H1 (cell line): ENCODE measurements around the gene ZPR1. TPM values are rescaled to one million over a fixed set of nuclear protein-coding genes. Genes with fewer than 3 reads are reported as not detected.

ENCODE experiments used
- CTCF ChIA-PET: fragments of 300-600 bp; sonication (Branson Sonifier 250); formaldehyde crosslinking; loops from one replicate; lab custom pipeline; 2021; ENCODE audit not compliant: partially characterized antibody; lab: Charles Lee
- POLR2A ChIA-PET: fragments of 300-600 bp; sonication (Branson Sonifier 250); formaldehyde crosslinking; loops from one replicate; lab custom pipeline; 2021; ENCODE audit warnings: inconsistent platforms; ENCODE audit not compliant: partially characterized antibody; lab: Charles Lee
- DNase-seq, 2 experiments: peaks; one replicate each; pipeline versions ENCODE4 v3.0.0 to v3.0.0-alpha.2; 2010 to 2022; ENCODE audit warnings: low spot score in 2 of 2, low read depth in 1 of 2, mixed read lengths in 1 of 2
- FAIRE-seq: peaks from 2 replicates; lab custom pipeline; 2011; peaks lifted over from hg19 to GRCh38; lab: Jason Lieb, UNC
- H2AFZ ChIP-seq: 2 replicates; pipeline ENCODE4 v1.8.1; 2012; ENCODE audit warnings: low read length, inconsistent platforms
- H2AK5ac ChIP-seq: 2 replicates; pipeline ENCODE4 v1.6.1; 2013; ENCODE audit warnings: low read depth, low read length
- H2BK120ac ChIP-seq: replicated peaks from 2 replicates; pipeline ENCODE3; 2013; ENCODE audit warnings: low read depth, low read length, inconsistent platforms
- H2BK12ac ChIP-seq: 2 replicates; pipeline ENCODE4 v1.6.1; 2013; ENCODE audit warnings: low read depth, low read length
- H2BK15ac ChIP-seq: 2 replicates; pipeline ENCODE4 v1.6.1; 2013; ENCODE audit warnings: low read length
- H2BK20ac ChIP-seq: 2 replicates; pipeline ENCODE4 v1.6.1; 2013; ENCODE audit warnings: low read length
- H2BK5ac ChIP-seq: 2 replicates; pipeline ENCODE4 v1.6.1; 2013; ENCODE audit warnings: low read depth, low read length
- H3K14ac ChIP-seq: 2 replicates; pipeline ENCODE4 v1.6.1; 2013; ENCODE audit warnings: inconsistent platforms; ENCODE audit not compliant: insufficient read length
- H3K18ac ChIP-seq: 2 replicates; pipeline ENCODE4 v1.6.1; 2013; ENCODE audit warnings: low read length; ENCODE audit errors: extremely low read depth
- H3K23ac ChIP-seq: 2 replicates; pipeline ENCODE4 v1.6.1; 2013; ENCODE audit warnings: inconsistent platforms; ENCODE audit not compliant: insufficient read length
- H3K23me2 ChIP-seq: 2 replicates; pipeline ENCODE4 v1.6.1; 2013; ENCODE audit warnings: low read depth, low read length
- H3K27ac ChIP-seq: 2 replicates; pipeline ENCODE4 v1.6.1; 2011; ENCODE audit warnings: low read depth, low read length, inconsistent platforms
- H3K27me3 ChIP-seq, 4 experiments: replicated peaks in 1 of 4; 1 replicate in 1 of 4; 2 replicates in 3 of 4; pipeline versions ENCODE4 v1.6.1 to v1.8.1; 2011 to 2013; ENCODE audit warnings: low read length in 3 of 4, mild to moderate bottlenecking in 3 of 4, inconsistent platforms in 2 of 4, mixed read lengths in 2 of 4, moderate library complexity in 1 of 4; ENCODE audit not compliant: control insufficient read depth in 3 of 4, insufficient read depth in 3 of 4; ENCODE audit errors: extremely low read depth in 1 of 4
- H3K36me3 ChIP-seq, 4 experiments: 2 replicates each; pipeline versions ENCODE4 v1.6.1 to v1.8.1; 2011 to 2013; ENCODE audit warnings: mild to moderate bottlenecking in 4 of 4, low read length in 3 of 4, moderate library complexity in 2 of 4, control low read depth in 1 of 4, inconsistent platforms in 1 of 4; ENCODE audit not compliant: insufficient read depth in 4 of 4, control insufficient read depth in 2 of 4
- H3K4ac ChIP-seq: replicated peaks from 2 replicates; pipeline ENCODE3; 2013; ENCODE audit warnings: low read length, low read depth, mixed read lengths, inconsistent platforms; ENCODE audit not compliant: insufficient read length
- H3K4me1 ChIP-seq, 4 experiments: replicated peaks in 1 of 4; 1 replicate in 1 of 4; 2 replicates in 3 of 4; pipeline versions ENCODE4 v1.6.1 to v1.8.1; 2011 to 2013; ENCODE audit warnings: low read length in 3 of 4, inconsistent platforms in 2 of 4, mixed read lengths in 1 of 4; ENCODE audit not compliant: insufficient read depth in 4 of 4, control insufficient read depth in 3 of 4
- H3K4me2 ChIP-seq, 2 experiments: 2 replicates each; pipeline versions ENCODE4 v1.6.1 to v1.8.1; 2011 to 2013; ENCODE audit warnings: low read depth in 2 of 2, low read length in 2 of 2, control low read depth in 1 of 2, inconsistent platforms in 1 of 2, mild to moderate bottlenecking in 1 of 2; ENCODE audit not compliant: insufficient read depth in 1 of 2
- H3K4me3 ChIP-seq, 4 experiments: fragments of 200-600, 300-600 bp in 1 of 4; sonication (generic), shearing (Covaris generic), sonication (Bioruptor Twin) in 1 of 4; 2 replicates each; pipeline versions ENCODE4 v1.5.1 to v1.8.1; 2011 to 2016; ENCODE audit warnings: low read length in 4 of 4, low read depth in 3 of 4, control low read depth in 2 of 4, inconsistent platforms in 2 of 4, mild to moderate bottlenecking in 2 of 4, mixed read lengths in 1 of 4, moderate library complexity in 1 of 4; ENCODE audit not compliant: insufficient read depth in 2 of 4; ENCODE audit errors: extremely low read depth in 1 of 4
- H3K56ac ChIP-seq: replicated peaks from 2 replicates; pipeline ENCODE3; 2013; ENCODE audit warnings: low read depth, mild to moderate bottlenecking, mixed read lengths, low read length, inconsistent platforms; ENCODE audit not compliant: insufficient read length
- H3K79me1 ChIP-seq: 2 replicates; pipeline ENCODE4 v1.6.1; 2013; ENCODE audit warnings: low read depth, low read length, control low read depth
- H3K79me2 ChIP-seq, 2 experiments: 2 replicates each; pipeline versions ENCODE4 v1.6.1 to v1.8.1; 2012 to 2013; ENCODE audit warnings: low read length in 2 of 2, mild to moderate bottlenecking in 2 of 2, inconsistent platforms in 1 of 2; ENCODE audit not compliant: insufficient read depth in 2 of 2, control insufficient read depth in 1 of 2
- H3K9ac ChIP-seq, 4 experiments: replicated peaks in 1 of 4; 1 replicate in 1 of 4; 2 replicates in 3 of 4; pipeline versions ENCODE4 v1.6.1 to v1.8.1; 2011 to 2013; ENCODE audit warnings: low read depth in 3 of 4, low read length in 3 of 4, control low read depth in 2 of 4, mild to moderate bottlenecking in 2 of 4, moderate library complexity in 2 of 4, inconsistent platforms in 1 of 4; ENCODE audit errors: extremely low read depth in 1 of 4
- H3K9me3 ChIP-seq, 2 experiments: 2 replicates each; pipeline versions ENCODE4 v1.6.1 to v1.8.1; 2012 to 2013; ENCODE audit warnings: mild to moderate bottlenecking in 2 of 2, moderate library complexity in 2 of 2, control low read depth in 1 of 2, inconsistent platforms in 1 of 2, low read depth in 1 of 2, low read length in 1 of 2, mixed read lengths in 1 of 2; ENCODE audit not compliant: insufficient read depth in 2 of 2
- H4K20me1 ChIP-seq, 2 experiments: replicated peaks in 1 of 2; 2 replicates each; pipeline versions ENCODE3 to v1.8.1; 2011 to 2013; ENCODE audit warnings: inconsistent platforms in 2 of 2, low read length in 2 of 2, mild to moderate bottlenecking in 1 of 2; ENCODE audit not compliant: insufficient read depth in 2 of 2, control insufficient read depth in 1 of 2
- H4K5ac ChIP-seq: 2 replicates; pipeline ENCODE4 v1.6.1; 2013; ENCODE audit warnings: low read length, low read depth, mixed read lengths, inconsistent platforms; ENCODE audit not compliant: insufficient read length
- H4K8ac ChIP-seq: 2 replicates; pipeline ENCODE4 v1.8.0; 2013; ENCODE audit warnings: mild to moderate bottlenecking, moderate library complexity, low read length, inconsistent platforms; ENCODE audit not compliant: insufficient read depth; ENCODE audit errors: extremely low read depth
- H4K91ac ChIP-seq: replicated peaks from 2 replicates; pipeline ENCODE3; 2013; ENCODE audit warnings: low read length, mixed read lengths, inconsistent platforms; ENCODE audit not compliant: insufficient read length
- CEBPB ChIP-seq: IDR thresholded peaks from 2 replicates; pipeline ENCODE4 v1.6.1; 2012; ENCODE audit warnings: low read depth, low read length
- FOSL1 ChIP-seq: IDR thresholded peaks from 2 replicates; pipeline ENCODE4 v1.6.1; 2011; ENCODE audit warnings: mild to moderate bottlenecking, low read depth, low read length, moderate library complexity; ENCODE audit not compliant: insufficient read depth
- MAFK ChIP-seq: IDR thresholded peaks from 2 replicates; pipeline ENCODE4 v1.6.1; 2012; ENCODE audit warnings: low read depth, mild to moderate bottlenecking, improper control_type of control experiment, low read length
- TCF12 ChIP-seq: IDR thresholded peaks from 2 replicates; pipeline ENCODE4 v1.6.1; 2011; ENCODE audit warnings: low read depth, mild to moderate bottlenecking, low read length
- WGBS, 2 experiments: shearing (Covaris generic) in 1 of 2; methylation state at CpG; one replicate each; pipeline versions ENCODE4 v1.1.6 to v1.1.7; 2013 to 2015; ENCODE audit warnings: low lambda C conversion rate in 2 of 2, mixed read lengths in 2 of 2, inconsistent platforms in 1 of 2, low coverage in 1 of 2, missing lambda C conversion rate in 1 of 2; ENCODE audit not compliant: insufficient replicate concordance in 2 of 2, insufficient coverage in 1 of 2, insufficient read length in 1 of 2; ENCODE audit errors: extremely low coverage in 1 of 2, missing lambda C conversion rate in 1 of 2; 5-methylcytosine and 5-hydroxymethylcytosine counted together
- polyA plus RNA-seq, 7 experiments: library from polyadenylated mRNA; depleted of rRNA in 3 of 7; stranded (reverse) in 5 of 7; unstranded in 2 of 7; fragments of >200 nt in 5 of 7; fragments of 200-250 nt in 2 of 7; gene quantifications; 1 replicate in 5 of 7; 2 replicates in 1 of 7; 4 replicates in 1 of 7; pipeline versions ENCODE4 v1.2.1 to v1.2.3, GENCODE V29; 2011 to 2013; ENCODE audit warnings: missing spikeins in 2 of 7, mixed read lengths in 2 of 7
- total RNA-seq: library from RNA; stranded (reverse); fragmentation: NEBNext Ultra II Directional; extraction: Animal tissue kit (Norgen Biotek cat#: 25700); gene quantifications from 2 replicates; pipeline ENCODE4 v1.2.1, GENCODE V29; 2021

ZPR1 gene
- total and polyA plus RNA-seq, 2 of the 8 experiments (the other 6 are each of a cell fraction or from before 2014, with no cell fraction given): 36.7 to 70.5 TPM

DNA sequence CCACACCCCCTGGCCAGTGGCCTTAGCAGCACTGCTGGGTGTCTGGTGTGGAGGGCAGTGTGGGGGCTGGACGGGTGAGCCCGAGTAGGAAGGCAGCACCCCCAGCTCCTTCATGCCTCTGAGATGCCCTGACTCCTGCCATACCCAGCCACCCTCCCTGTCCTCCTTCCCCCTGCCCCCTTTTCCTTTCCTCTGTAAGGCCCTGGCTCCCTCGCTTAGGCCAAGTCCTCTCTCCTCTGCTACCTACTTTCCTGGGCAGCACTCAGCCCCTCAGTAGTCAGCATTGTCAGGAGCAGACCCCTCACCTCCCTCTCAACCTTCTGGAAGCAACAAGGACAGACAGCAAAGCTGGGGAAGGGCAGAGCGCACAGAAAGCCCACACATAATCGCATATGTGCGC lies 63.0 kb downstream of the ZPR1 start:
- WGBS, 2 experiments: 93% methylated on average over 6 of the region's 6 CpGs; no CpG with 5 or more reads in 1 of the 2 experiments
- CTCF ChIA-PET: interaction anchor here (0.6 to 11.9 kb wide), 6 partner anchors 11 to 443 kb away, joined by 3 to 334 read pairs (median 4); no protein-coding TSS in a partner anchor
- TF ChIP-seq MAFK: no peak
- TF ChIP-seq FOSL1: no peak
- TF ChIP-seq TCF12: no peak
- no peak for TF ChIP-seq CEBPB

More for the DNA sequence above, 63.0 kb downstream of the ZPR1 start:
- DNase-seq (no peak), FAIRE-seq (no peak)
- Histone ChIP-seq H2BK120ac (no peak overlapping the region), H3K9me3 (no peaks in the 10 kb centered on the region), H4K8ac (peak overlapping the region; percentile 70; the same call in 1 of the 2 replicates), H2BK5ac (no peak overlapping the region), H3K4me2 (no peak overlapping the region), H3K9ac (no peak overlapping the region), H2AK5ac (0 out of 2 replicates have a peak overlapping the region, but pooled peaks have one; percentile 53), H4K91ac (no peak overlapping the region), H3K23ac (no peak overlapping the region), H3K4me1 (peaks cover 0 to 7% (median 3%) of the 10 kb centered on the region in 4 experiments; a peak in 4 of 7 replicates), H4K20me1 (no peaks in the 10 kb centered on the region), H3K79me1 (no peaks in the 10 kb centered on the region; the same call in 1 of the 2 replicates), H3K36me3 (no peaks in the 10 kb centered on the region), H4K5ac (no peak overlapping the region), H3K14ac (no peak overlapping the region), H3K18ac (no peak overlapping the region), H3K56ac (no peak overlapping the region), H3K4ac (no peak overlapping the region), H3K23me2 (no peaks in the 10 kb centered on the region), H3K79me2 (no peaks in the 10 kb centered on the region), H3K27ac (no peak overlapping the region), H3K27me3 (no peaks in the 10 kb centered on the region), H2AFZ (no peak overlapping the region), H2BK15ac (0 out of 2 replicates have a peak overlapping the region, but pooled peaks have one; percentile 29), H2BK20ac (no peak overlapping the region), H2BK12ac (no peak overlapping the region; the same call in 1 of the 2 replicates), H3K4me3 (no peak overlapping the region)
- POLR2A ChIA-PET: no interaction called here
